NB4 (cell line): Measurements from ENCODE around the gene NKIRAS2.

ENCODE experiments used
- CTCF ChIP-seq: IDR thresholded peaks from one replicate; pipeline ENCODE4 v1.5.1; 2012; ENCODE audit warnings: low read depth, low read length
- MAX ChIP-seq: IDR thresholded peaks from 2 replicates; pipeline ENCODE4 v1.6.1; 2011; ENCODE audit warnings: low read depth, low read length
- POLR2A ChIP-seq: IDR thresholded peaks from 2 replicates; pipeline ENCODE4 v1.6.1; 2011; ENCODE audit warnings: mild to moderate bottlenecking; ENCODE audit not compliant: insufficient read length; ENCODE audit errors: extremely low read depth

DNA sequence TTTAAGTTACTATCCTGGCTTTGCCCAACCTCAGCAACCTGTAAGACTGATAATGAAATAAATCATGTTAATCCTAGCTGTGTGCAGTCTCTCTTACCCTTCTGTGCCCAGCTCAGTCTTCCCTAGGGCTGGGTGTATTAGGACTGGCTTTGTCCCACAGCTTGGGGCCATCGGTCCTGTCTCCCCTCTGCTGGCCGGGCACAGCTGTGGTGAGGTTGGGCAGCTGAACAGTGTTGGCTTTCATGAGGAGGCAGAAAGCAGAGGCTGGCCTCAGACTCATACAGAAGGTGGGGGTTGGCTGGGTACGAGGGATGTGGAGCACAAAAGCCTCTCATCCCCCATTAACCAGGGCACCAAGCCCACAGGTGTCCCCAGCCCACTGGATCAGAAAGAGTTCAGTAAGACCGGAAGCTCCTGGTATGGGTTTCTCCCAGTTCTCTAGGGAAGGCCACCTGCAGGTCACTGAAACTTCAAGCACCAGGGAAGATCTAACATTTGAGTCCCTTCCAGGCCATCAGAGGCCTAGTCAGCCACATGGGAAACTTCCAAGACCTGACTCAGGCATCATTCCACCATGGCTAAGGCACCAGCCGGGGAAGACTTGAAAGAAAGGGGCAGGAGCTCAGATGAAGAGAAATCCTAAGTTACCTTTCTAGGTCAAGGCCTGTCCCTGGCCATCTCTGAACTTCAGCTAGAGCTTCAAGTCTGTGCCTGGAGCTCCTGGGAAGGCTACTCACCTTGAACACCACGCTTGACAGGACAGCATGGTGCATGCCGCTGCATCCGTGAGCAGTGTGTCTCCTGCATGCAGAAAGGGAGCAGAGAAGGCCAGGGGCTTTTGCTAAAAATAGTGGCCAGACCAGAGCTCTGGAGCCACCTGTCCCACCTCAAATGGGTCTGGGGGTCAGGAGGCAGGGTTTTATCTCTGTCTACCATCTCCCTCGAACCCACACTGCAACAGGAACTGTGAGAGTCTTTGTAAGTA, 44.5 kb upstream of the NKIRAS2 start:
- no peak for TF ChIP-seq CTCF
- TF ChIP-seq POLR2A = no peak
- no peak for TF ChIP-seq MAX
